Activated CD8-positive, alpha-beta memory T cell treated with anti-CD3 and anti-CD28 coated beads, Interleukin-2, amount 10 ng/mL, durations not matched to agents 7 days and 5 days (primary cell): ENCODE data around the gene HSD11B1L. TPM values are rescaled to one million over a fixed set of nuclear protein-coding genes. Genes with fewer than 3 reads are reported as not detected.
A peak's percentile ranks its signal among the peaks of the same experiment; 100 is the strongest.

Source experiments
- ATAC-seq: fragments of 150-1000 bp; cut with Tn5 transposase; one replicate; pipeline ENCODE4 v1.10.0; 2021; ENCODE audit warnings: moderate library complexity
- CTCF ChIA-PET: fragments of 350-600 bp; sonication (Branson Sonifier 250); formaldehyde crosslinking; loops from one replicate; lab custom pipeline; 2021; ENCODE audit warnings: antibody characterized with exemption; lab: Charles Lee
- DNase-seq: peaks from one replicate; pipeline ENCODE4 v3.0.0-alpha.2; 2020
- H3K27ac Mint-ChIP-seq: one replicate; pipeline ENCODE4 v1.8.0; 2021; ENCODE audit warnings: mild to moderate bottlenecking, mixed read lengths
- H3K27me3 Mint-ChIP-seq: one replicate; pipeline ENCODE4 v1.8.0; 2021; ENCODE audit warnings: mixed read lengths
- H3K36me3 Mint-ChIP-seq: one replicate; pipeline ENCODE4 v1.8.0; 2021; ENCODE audit warnings: mild to moderate bottlenecking, mixed read lengths
- H3K4me1 Mint-ChIP-seq: one replicate; pipeline ENCODE4 v1.8.0; 2021; ENCODE audit warnings: mixed read lengths
- H3K4me3 Mint-ChIP-seq: one replicate; pipeline ENCODE4 v1.8.0; 2021; ENCODE audit warnings: mild to moderate bottlenecking, moderate library complexity, mixed read lengths
- H3K9me3 Mint-ChIP-seq: one replicate; pipeline ENCODE4 v1.8.0; 2022; ENCODE audit warnings: low read depth, mixed read lengths
- total RNA-seq, 2 experiments: library from RNA; stranded (reverse); gene quantifications; one replicate each; pipeline ENCODE4 v1.2.3, GENCODE V29; 2021

The HSD11B1L gene
- total RNA-seq, 2 experiments from 2014 or later = 1.0 to 2.4 TPM

GRCh38 chr19:5692723-5693194, 11.9 kb downstream of the HSD11B1L start:
- Mint-ChIP-seq H3K36me3 (peaks cover 38% of the 10 kb centered on the region), H3K27ac (peak overlapping the region; percentile 92), H3K27me3 (no peaks in the 10 kb centered on the region), H3K9me3 (no peaks in the 10 kb centered on the region), H3K4me3 (peak overlapping the region; percentile 98), H3K4me1 (peaks cover 35% of the 10 kb centered on the region)
- ATAC-seq (no peak), DNase-seq (no peak)
- CTCF ChIA-PET = no interaction called here

- Mint-ChIP-seq H3K4me1 (peaks cover 31% of the 10 kb centered on the region), H3K27me3 (no peaks in the 10 kb centered on the region), H3K27ac (no peak overlapping the region), H3K9me3 (no peaks in the 10 kb centered on the region), H3K36me3 (peaks cover 38% of the 10 kb centered on the region), H3K4me3 (no peak overlapping the region)
- CTCF ChIA-PET = no interaction called here
- no peak for DNase-seq
- ATAC-seq = no peak
These were observed 12.7 kb downstream of the HSD11B1L start for GRCh38 chr19:5693195-5694166.

GRCh38 chr19:5694167-5694955, 13.5 kb downstream of the HSD11B1L start:
- DNase-seq (no peak), ATAC-seq (no peak)
- Mint-ChIP-seq H3K27ac (no peak overlapping the region), H3K4me3 (no peak overlapping the region), H3K36me3 (peaks cover 45% of the 10 kb centered on the region), H3K27me3 (no peaks in the 10 kb centered on the region), H3K4me1 (peaks cover 27% of the 10 kb centered on the region), H3K9me3 (no peaks in the 10 kb centered on the region)
- CTCF ChIA-PET = no interaction called here

GRCh38 chr19:5694956-5695648, 14.3 kb downstream of the HSD11B1L start:
- Mint-ChIP-seq H3K36me3 (peaks cover 45% of the 10 kb centered on the region), H3K4me1 (peaks cover 23% of the 10 kb centered on the region), H3K4me3 (no peak overlapping the region), H3K27me3 (no peaks in the 10 kb centered on the region), H3K9me3 (no peaks in the 10 kb centered on the region), H3K27ac (no peak overlapping the region)
- CTCF ChIA-PET = no interaction called here
- ATAC-seq (no peak), DNase-seq (no peak)

GRCh38 chr19:5695649-5696195, 14.9 kb downstream of the HSD11B1L start:
- peaks cover 45% of the 10 kb centered on the region for H3K36me3 Mint-ChIP-seq
- no peak overlapping the region for H3K4me3 Mint-ChIP-seq
- H3K4me1 Mint-ChIP-seq = peaks cover 23% of the 10 kb centered on the region
- no peak for DNase-seq
- ATAC-seq = no peak
- H3K27me3 Mint-ChIP-seq = no peaks in the 10 kb centered on the region
- H3K9me3 Mint-ChIP-seq = no peaks in the 10 kb centered on the region
- CTCF ChIA-PET = no interaction called here
- H3K27ac Mint-ChIP-seq = no peak overlapping the region

- peaks cover 21% of the 10 kb centered on the region for H3K4me1 Mint-ChIP-seq
- H3K9me3 Mint-ChIP-seq = no peaks in the 10 kb centered on the region
- CTCF ChIA-PET = no interaction called here
- ATAC-seq (no peak), DNase-seq (no peak)
- no peaks in the 10 kb centered on the region for H3K27me3 Mint-ChIP-seq
- no peak overlapping the region for H3K27ac Mint-ChIP-seq
- H3K4me3 Mint-ChIP-seq = no peak overlapping the region
- peaks cover 43% of the 10 kb centered on the region for H3K36me3 Mint-ChIP-seq
These were observed 15.6 kb downstream of the HSD11B1L start for GRCh38 chr19:5696196-5697021.

- Mint-ChIP-seq H3K36me3 (peaks cover 40% of the 10 kb centered on the region), H3K4me3 (no peak overlapping the region), H3K27me3 (no peaks in the 10 kb centered on the region), H3K27ac (no peak overlapping the region), H3K9me3 (no peaks in the 10 kb centered on the region), H3K4me1 (peaks cover 16% of the 10 kb centered on the region)
- DNase-seq (no peak), ATAC-seq (no peak)
- CTCF ChIA-PET = no interaction called here
These were observed 16.4 kb downstream of the HSD11B1L start for GRCh38 chr19:5697022-5697889.

GRCh38 chr19:5697890-5698634, 17.2 kb downstream of the HSD11B1L start:
- ATAC-seq (no peak), DNase-seq (no peak)
- CTCF ChIA-PET = interaction anchor here (3.2 kb wide), 1 partner anchor 8 kb away, joined by 16 read pairs; the partner anchor contains the start of gene RPL36
- Mint-ChIP-seq H3K27ac (no peak overlapping the region), H3K36me3 (peaks cover 36% of the 10 kb centered on the region), H3K9me3 (no peaks in the 10 kb centered on the region), H3K27me3 (no peaks in the 10 kb centered on the region), H3K4me3 (no peak overlapping the region), H3K4me1 (peaks cover 11% of the 10 kb centered on the region)

GRCh38 chr19:5698635-5699422, 18.0 kb downstream of the HSD11B1L start:
- Mint-ChIP-seq H3K4me1 (peaks cover 8% of the 10 kb centered on the region), H3K27me3 (no peaks in the 10 kb centered on the region), H3K4me3 (no peak overlapping the region), H3K27ac (no peak overlapping the region), H3K9me3 (no peaks in the 10 kb centered on the region), H3K36me3 (peaks cover 39% of the 10 kb centered on the region)
- no peak for ATAC-seq
- CTCF ChIA-PET = interaction anchor here (3.2 kb wide), 1 partner anchor 9 kb away, joined by 16 read pairs; the partner anchor contains the start of gene RPL36
- DNase-seq = no peak

GRCh38 chr19:5700455-5701092, 19.7 kb downstream of the HSD11B1L start:
- Mint-ChIP-seq H3K27me3 (no peaks in the 10 kb centered on the region), H3K4me3 (no peak overlapping the region), H3K9me3 (no peaks in the 10 kb centered on the region), H3K27ac (no peak overlapping the region), H3K4me1 (no peaks in the 10 kb centered on the region), H3K36me3 (peaks cover 36% of the 10 kb centered on the region)
- CTCF ChIA-PET = interaction anchor here (3.2 kb wide), 1 partner anchor 11 kb away, joined by 16 read pairs; the partner anchor contains the start of gene RPL36
- ATAC-seq (no peak), DNase-seq (no peak)
